Inferior parietal cortex (tissue), 1 donor: ENCODE results near the gene SOBP.

Experiments used
- DNase-seq: peaks from one replicate; pipeline ENCODE4 v3.0.0-alpha.2; 2016; ENCODE audit errors: extremely low spot score

Gene SOBP

DNA sequence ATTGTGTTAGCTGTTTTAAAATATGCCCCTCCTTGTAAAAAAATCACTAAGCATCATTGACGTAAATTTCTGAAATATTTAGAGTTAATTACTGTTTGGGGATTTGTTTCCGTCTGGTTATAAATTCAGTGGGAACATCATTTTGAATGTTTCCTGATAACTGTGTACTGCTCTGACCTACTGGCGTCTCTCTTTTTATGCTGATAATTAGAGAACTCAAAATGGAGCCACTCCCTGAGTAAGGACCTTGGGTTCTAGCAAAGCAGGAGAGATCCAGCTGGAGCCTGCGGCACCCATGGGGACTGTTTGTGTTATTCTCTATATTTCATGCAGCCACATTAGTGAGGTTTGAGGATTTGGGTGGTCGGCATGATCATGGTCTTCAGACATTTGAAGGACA is 124.9 kb downstream of the SOBP start:
- no peak for DNase-seq

DNA sequence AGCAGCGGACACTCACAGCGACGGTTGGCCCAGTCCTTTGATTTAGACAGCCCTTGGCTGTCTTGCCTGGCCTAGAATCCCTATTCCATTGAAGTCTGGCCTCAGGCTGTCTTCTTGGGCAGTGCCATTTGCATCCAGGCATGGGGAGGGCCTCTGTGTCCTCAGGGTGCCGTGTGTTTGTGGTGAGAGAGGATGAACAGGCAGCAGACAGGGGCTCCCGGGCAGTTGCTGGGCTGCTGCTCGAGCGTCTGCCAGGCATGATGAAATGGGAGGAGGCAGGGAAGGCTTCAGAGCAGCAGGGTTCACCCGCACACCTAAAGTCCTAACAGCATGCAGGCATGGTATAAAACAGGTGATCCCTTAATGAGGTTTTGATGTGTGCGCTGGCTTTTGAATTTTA is 126.9 kb downstream of the SOBP start:
- DNase-seq: no peak

DNA sequence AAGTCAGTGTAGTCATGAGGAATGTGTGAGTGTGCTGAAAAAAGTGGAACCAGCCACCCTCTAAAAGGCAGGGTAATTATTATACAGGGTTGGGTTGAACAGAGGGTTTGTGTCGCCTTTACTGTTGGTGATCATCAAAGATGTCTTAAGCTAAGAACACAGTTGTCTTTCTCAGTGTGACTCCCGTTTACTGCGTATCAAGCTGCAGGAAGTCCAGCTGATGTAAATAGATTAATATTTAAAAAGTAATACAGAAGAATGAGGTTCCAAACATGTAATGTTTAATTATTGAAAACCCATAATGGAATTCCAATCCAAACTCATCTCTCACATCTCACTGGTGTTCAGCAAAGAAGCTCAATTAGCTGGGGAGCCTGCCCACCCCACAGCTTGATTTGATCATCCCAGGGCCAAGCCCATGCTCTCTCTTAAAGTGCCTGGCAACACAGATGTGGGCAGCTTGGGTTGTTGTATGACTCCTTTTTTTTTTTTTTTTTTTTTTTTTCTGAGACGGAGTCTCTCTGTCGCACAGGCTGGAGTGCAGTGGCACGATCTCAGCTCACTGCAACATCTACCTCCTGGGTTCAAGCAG is 127.5 kb downstream of the SOBP start:
- no peak for DNase-seq

DNA sequence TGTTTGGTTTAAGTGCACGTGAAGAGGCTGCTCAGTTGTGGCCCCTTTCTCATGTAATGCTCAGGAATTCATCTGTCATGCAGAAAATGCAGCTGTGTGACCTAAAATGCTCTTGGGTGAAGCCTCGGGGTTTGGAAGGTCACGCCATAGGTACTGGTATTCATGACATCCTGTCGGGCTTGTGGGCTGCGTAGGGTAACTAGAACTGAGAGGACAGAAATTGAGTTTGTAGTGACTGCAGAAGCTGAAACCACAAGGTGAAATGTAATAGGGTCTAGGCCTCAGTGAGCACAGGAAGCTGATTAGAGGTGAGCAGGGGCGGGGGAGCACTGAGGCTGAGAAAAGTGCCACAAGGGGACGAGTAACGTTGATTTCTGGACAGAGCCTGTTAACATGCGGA is 128.8 kb downstream of the SOBP start:
- no peak for DNase-seq

DNA sequence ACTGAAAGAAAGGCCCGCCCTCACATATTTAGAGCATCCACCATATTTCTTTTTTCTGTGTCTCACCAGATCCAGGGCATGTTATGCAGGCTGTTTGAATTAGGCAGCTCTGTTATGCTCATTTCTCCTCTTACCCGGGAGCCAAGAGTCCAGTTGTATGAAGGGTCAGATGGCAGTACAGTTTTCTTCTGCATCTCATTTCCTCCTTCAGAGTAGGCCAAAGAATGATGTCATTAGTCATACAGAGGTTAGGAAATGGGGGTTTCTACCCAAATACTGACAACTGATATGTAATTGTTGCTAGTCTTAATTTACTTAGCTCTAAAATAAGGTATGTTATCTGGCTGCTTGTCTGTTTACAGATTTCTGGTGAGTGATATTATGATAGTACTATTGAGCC is 130.8 kb downstream of the SOBP start:
- no peak for DNase-seq

DNA sequence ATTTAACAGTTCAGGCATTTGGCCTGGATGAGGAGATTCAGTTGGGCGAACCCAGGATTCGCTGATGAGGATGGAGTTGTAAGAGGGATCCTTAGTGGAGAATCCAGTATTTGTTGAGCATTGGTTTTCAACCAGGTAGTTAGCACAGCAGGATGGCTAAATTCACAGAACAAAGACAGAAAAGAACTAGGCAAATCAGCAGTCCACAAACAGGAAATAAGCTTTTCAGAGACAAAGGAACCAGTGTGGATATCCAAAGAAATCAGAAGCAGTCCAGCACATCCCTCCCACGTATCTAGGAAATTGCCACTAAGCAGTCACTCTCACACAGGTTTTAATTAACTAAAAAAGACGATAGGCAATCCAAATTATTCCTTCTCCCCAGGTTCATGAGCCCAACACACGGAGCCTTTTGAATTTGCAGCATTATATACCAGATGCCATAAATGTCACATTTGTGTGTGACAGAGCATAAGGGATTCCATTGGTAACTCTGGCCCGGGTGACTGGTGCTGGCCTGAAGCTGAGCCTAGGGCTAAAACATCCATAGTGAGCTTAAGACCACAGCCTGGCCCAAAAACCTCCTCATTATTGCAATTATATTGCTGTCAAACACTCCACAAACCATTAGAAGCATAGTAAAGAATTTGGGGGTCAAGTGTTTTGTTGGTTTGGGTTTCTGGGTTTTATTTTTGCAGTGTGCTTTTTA is 131.5 kb downstream of the SOBP start:
- no peak for DNase-seq

DNA sequence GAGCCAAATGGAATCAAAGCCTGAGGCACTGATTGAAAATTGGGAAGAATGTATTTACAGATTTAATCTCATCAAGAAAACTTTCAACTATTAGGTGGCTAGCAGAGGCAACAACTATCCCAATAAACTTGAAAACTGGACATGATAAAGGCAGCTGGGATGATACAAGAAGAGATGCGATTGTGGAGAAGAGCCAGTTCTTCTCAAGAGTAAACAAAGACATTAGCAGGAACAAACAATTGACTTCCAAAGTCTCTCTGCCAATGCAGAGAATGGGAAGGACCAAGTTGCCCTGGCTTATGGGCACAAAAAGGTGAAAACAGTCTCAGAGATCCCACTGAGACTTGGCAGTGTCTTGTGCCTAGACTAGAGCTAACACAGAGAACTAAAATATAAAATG is 132.4 kb downstream of the SOBP start:
- no peak for DNase-seq

DNA sequence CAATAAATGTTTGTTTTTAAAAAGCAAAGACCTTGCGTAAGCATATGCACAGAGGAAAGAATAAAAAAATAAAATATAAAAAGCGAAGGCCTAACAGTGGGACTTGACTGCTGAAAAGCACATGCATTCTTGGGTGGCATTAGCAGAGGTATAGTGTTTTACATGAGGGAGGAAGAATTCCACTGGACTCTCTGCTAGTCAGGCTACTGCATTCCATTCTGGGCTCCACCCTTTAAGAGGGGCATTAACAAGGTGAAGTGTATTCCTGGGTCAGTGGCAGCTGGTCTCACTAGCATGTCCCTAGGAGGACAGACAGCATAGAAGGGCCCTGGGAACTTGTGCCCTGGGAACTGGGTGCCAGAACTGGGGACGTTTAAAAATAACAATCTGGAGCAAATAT is 134.1 kb downstream of the SOBP start:
- no peak for DNase-seq

DNA sequence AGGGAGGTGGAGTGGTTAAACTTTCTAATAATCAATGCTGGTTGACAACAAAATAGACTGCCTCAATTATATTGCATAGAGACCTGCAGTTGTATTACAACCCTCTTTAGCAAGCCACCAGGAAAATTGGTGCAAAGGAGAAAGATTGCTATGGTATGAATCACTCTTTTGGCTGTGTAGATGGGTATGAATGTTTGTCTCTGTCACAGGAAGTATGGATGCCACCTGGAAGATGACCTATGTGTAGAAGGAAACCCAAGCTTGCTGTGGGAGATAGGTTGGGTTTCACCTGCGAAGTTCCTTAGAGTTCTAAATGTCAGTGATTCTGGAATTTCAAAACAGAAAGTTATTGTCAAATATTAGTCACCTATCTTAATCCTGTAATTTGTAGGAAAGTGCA is 134.6 kb downstream of the SOBP start:
- no peak for DNase-seq

DNA sequence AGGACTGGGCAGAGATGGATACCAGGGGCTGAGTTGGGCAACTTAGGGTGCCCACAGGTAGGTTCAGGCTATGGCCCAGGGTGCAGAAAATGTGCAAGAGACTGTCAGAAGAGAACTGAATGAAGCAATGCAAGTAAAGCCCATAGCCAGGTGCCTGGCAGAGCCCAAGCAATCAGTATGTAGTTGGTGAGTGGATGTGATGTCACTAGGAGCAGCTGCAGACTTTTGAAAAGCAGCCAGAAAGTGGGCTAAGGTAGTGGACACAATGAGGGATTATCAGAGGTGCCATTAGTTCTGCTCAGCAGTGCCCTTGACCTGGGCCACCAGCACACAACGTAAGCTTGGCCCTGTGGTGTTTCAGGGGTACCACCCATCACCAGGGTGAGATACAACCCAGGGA is 135.3 kb downstream of the SOBP start:
- DNase-seq: no peak

DNA sequence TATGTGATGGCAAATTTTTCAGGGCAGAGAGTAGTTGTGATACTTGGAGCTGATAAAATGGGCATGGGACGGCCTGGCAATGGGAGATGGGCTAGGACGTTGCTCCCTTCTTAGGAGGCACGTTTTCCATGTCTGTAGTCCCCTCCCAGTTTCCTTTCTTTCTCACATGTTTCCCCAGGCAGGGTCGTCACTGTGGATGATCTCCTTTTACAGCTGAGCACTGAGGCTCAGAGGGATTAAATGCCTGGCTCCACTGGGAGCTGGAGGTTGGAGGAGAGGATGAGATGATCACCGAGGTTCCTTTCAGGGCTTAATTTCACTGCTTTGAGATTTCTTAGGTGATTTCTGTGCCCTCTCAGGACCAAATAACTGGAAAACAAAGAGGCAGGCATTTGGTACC is 136.7 kb downstream of the SOBP start:
- no peak for DNase-seq

DNA sequence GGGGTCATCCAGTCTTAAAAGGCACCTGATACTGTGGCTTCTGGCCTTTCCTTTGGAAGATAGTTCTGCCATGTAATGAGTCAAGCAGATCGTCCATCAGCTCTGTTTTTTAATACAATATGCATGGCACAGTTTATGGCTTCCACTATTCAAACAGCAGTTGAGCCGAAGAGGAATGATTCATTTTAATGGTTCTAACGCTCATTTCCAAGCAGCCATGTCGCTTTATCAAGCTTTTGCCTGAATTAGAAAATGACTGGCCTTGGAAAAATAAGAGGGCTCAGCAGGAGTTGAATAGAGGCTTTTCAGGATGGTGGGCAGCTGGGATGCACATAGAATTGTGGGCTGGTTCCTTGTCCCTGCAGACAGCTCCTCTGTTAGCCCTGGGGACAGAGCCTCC is 138.1 kb downstream of the SOBP start:
- no peak for DNase-seq

DNA sequence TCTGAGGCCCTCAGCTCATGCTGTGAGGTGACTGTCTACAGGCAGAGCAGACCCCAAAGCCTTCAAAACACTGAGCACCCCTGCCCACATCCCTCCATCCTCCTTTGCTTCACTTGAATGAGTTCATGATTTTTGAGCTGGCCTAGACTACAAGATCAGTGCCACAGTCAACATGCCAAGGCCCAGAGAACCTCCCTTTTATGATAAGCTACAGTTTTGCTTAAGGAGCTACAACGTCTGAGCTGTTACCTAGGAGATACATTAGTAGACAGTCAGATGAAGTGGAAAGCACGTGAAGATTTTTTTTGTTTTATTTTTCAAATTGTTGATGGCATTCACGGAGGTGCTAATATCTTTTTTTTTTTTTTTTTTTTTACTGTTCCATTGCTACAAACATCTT is 139.0 kb downstream of the SOBP start:
- no peak for DNase-seq

DNA sequence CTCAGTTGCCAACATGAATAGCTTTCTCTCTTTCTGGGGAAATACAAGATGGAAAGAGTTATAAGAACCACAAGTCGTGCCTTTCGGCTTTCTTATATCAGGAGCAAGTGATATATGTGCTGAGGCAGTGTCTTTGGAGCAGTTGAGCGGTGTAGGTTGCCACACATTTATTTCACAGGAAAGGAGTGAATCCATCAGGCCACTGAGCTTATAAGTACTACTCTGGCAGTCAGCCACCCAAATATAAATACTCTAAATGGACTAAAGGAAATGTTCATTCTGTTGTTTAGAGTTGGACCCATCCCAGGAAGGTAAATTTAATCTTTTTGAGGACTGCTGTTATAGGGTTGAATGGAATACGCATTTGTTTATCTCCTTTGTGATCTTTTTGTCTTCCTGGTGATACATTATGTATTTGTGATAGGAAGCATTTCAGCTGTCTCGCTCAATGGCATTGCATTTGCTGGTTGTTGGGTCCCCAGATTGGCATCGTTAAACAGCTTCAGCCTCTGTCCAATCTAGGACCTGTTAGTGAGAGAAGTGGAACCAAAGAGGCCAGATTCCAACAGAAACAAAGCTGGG is 139.7 kb downstream of the SOBP start:
- no peak for DNase-seq

DNA sequence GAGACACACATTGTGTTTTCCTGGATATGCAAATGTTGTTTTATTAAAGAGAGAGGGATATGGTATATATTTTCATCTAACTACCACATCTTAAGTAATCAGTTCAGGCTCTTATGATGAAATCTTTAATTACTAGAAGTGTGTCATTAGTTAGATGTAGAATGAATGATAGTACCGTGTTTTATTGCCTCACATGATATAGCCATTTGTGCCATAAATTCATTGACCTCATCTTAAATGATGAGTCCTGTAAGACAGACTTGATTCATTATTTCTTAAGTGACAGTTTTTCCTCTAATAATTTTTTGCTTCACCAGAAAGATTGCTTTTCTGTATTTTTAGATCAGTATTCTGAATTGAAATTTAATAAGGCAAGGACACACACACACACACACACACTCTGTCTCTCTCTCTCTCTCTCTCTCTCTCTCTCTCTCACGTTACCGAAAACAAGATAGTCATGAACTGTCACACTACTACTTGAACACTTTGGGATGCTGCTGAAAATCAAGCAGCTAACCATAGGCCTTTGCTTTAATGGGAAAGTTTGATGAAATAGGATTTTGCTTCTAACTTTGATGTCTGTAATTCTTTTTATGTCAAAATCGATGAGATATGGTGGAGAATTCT is 140.5 kb downstream of the SOBP start:
- no peak for DNase-seq

DNA sequence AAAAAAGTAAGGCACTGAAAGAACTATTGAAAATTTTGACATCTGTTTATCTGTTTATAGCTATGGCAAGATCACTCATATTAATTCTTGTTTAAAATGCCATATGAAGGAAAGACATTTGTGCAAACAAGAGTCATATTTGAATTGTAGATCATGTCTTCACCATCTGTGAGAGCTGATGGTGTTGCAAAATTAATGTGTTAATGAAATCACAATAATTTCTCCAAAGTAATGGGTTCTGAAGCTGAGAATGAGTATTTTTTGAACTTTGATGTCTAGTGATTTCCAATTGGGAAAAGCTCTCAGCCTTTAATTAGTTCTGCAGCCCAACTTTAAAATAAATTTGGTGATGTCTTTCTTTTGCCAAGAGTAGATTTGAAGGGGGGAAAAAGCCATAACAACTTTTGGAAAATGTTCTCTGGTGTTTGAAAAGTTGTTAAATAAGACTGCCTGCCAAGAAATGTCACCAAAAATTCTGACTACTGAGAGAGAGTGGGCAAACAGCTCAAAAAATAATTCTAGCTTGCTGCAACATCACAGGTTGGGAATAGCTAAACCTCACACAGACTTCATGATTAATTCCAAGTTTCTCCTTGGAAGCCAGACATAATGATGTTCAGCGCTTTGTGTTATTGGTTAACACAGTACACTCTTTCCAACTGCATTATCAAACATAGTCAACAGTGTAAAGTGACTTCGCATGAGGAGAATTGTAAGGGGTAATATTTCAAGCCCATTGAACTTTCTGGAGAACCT is 142.6 kb downstream of the SOBP start:
- DNase-seq: no peak

DNA sequence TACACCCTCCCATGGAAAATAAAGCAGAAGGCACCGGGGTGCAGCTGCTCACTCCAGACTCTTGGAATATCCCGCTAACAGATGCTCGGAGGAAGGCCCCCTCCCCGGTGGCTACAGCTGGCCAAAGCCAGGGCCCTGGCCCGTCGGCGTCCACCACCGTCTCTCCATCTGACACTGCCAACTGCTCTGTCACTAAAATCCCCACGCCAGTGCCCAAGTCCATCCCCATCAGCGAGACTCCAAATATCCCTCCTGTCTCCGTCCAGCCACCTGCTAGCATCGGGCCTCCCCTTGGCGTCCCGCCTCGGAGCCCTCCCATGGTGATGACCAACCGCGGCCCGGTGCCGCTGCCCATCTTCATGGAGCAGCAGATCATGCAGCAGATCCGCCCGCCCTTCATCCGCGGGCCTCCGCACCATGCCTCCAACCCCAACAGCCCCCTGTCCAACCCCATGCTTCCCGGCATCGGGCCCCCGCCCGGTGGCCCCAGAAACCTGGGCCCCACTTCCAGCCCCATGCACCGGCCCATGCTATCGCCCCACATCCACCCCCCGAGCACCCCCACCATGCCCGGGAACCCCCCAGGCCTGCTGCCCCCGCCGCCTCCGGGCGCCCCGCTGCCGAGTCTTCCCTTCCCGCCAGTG is 143.9 kb downstream of the SOBP start:
- no peak for DNase-seq

DNA sequence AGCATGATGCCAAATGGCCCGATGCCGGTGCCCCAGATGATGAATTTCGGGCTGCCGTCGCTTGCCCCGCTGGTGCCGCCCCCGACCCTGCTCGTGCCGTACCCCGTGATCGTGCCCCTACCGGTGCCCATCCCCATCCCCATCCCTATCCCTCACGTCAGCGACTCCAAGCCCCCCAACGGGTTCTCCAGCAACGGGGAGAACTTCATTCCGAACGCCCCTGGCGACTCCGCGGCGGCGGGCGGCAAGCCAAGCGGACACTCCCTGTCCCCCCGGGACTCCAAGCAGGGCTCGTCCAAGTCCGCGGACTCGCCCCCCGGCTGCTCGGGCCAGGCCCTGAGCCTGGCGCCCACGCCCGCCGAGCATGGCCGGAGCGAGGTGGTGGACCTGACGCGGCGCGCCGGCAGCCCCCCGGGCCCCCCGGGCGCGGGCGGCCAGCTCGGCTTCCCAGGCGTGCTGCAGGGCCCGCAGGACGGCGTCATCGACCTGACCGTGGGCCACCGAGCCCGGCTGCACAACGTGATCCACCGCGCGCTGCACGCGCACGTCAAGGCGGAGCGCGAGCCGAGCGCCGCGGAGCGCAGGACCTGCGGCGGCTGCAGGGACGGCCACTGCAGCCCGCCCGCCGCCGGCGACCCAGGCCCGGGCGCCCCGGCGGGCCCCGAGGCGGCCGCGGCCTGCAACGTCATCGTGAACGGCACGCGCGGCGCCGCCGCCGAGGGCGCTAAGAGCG is 144.6 kb downstream of the SOBP start:
- DNase-seq: no peak

DNA sequence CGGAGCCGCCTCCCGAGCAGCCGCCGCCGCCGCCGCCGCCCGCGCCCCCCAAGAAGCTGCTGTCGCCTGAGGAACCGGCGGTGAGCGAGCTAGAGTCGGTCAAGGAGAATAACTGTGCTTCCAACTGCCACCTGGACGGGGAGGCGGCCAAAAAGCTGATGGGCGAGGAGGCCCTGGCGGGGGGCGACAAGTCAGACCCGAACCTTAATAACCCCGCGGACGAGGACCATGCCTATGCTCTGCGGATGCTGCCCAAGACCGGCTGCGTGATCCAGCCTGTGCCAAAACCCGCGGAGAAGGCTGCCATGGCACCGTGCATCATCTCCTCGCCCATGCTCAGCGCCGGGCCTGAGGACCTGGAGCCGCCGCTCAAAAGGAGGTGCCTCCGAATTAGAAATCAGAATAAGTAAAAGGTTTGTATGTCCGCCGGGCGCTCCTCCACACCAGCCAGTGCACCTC is 145.2 kb downstream of the SOBP start:
- no peak for DNase-seq

DNA sequence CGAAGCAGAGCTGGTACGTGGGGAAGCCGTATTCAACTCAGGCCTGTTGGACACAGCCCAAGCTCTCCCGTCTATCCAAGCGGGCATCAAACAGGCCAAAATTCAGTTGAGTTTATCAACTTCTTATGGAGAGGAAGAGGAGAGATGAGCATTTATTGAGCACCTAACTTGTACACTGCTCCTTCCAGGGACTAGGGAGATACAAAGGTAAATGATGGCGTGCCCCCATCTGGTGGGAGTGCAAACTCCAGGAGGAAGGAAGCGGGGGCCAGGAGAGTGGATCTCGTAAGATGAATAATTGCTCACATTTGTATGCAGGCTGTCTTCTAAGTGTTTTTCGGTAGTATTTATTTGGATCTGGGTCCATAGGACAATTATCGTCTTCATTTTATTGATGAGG is 146.6 kb downstream of the SOBP start:
- DNase-seq: no peak
